HepG2 (cell line): Measurements from ENCODE around the gene ASTN1. TPM values are rescaled to one million over a fixed set of nuclear protein-coding genes. Genes with fewer than 3 reads are reported as not detected.

Experiments used
- ATAC-seq: fragments of 200-7000 bp; cut with Tn5 transposase; 3 replicates; pipeline ENCODE4 v1.9.1; 2020; ENCODE audit warnings: mild to moderate bottlenecking, moderate library complexity
- BruUV-seq: library from RNA; stranded (reverse); fragments of 400-500 nt; replicated peaks from 2 replicates; lab custom pipeline; 2021; lab: Mats Ljungman, UMichigan
- CTCF ChIA-PET: fragments of 300-600 bp; formaldehyde crosslinking; extraction: SDS; loops from one replicate; lab custom pipeline; 2021; ENCODE audit warnings: low total read pairs, inconsistent platforms, low intra/inter-chr PET ratio; lab: Yijun Ruan, JAX
- POLR2A ChIA-PET: fragments of 350-600 bp; sonication (Branson Sonifier 250); formaldehyde crosslinking; loops from one replicate; lab custom pipeline; 2020; ENCODE audit warnings: antibody characterized with exemption, inconsistent platforms; lab: Yijun Ruan, JAX
- DNase-seq: peaks from one replicate; pipeline ENCODE4 v3.0.0-alpha.2; 2015; ENCODE audit warnings: low spot score
- FAIRE-seq: peaks from 3 replicates; lab custom pipeline; 2011; peaks lifted over from hg19 to GRCh38; lab: Jason Lieb, UNC
- H2AFZ ChIP-seq: one replicate; pipeline ENCODE4 v1.6.1; 2011; ENCODE audit warnings: low read length, inconsistent platforms
- H3K27ac ChIP-seq: fragments of 300-600 bp; 3 replicates; pipeline ENCODE4 v1.8.0; 2011; ENCODE audit warnings: mixed run types, mild to moderate bottlenecking, mixed read lengths, low read length, inconsistent platforms; ENCODE audit not compliant: insufficient read depth; ENCODE audit errors: extremely low read length
- H3K27me3 ChIP-seq, 2 experiments: fragments of 200-600 bp in 1 of 2; 2 replicates in 1 of 2; 3 replicates in 1 of 2; pipeline versions ENCODE4 v1.6.0 to v1.8.0; 2011; ENCODE audit warnings: low read length in 2 of 2, mild to moderate bottlenecking in 2 of 2, moderate library complexity in 2 of 2, inconsistent platforms in 1 of 2; ENCODE audit not compliant: insufficient read depth in 2 of 2, control insufficient read depth in 1 of 2
- H3K36me3 ChIP-seq, 2 experiments: fragments of 200-600 bp in 1 of 2; replicated peaks in 1 of 2; 2 replicates in 1 of 2; 3 replicates in 1 of 2; pipeline versions ENCODE4 v1.5.1 to v1.8.0; 2011; ENCODE audit warnings: low read length in 2 of 2, inconsistent platforms in 1 of 2; ENCODE audit not compliant: insufficient read depth in 2 of 2, control insufficient read depth in 1 of 2
- H3K4me1 ChIP-seq: 2 replicates; pipeline ENCODE4 v1.5.1; 2012; ENCODE audit warnings: low read length, inconsistent platforms; ENCODE audit not compliant: insufficient read depth
- H3K4me2 ChIP-seq: 2 replicates; pipeline ENCODE4 v1.6.0; 2011; ENCODE audit warnings: low read depth, low read length, inconsistent platforms
- H3K4me3 ChIP-seq, 3 experiments: fragments of 200-600 bp in 1 of 3; sonication (generic), shearing (Covaris generic) in 1 of 3; replicated peaks in 1 of 3; 2 replicates each; pipeline ENCODE4 v1.5.1; 2011 to 2016; ENCODE audit warnings: low read length in 3 of 3, inconsistent platforms in 2 of 3, low read depth in 2 of 3, mild to moderate bottlenecking in 2 of 3, control low read depth in 1 of 3, mixed read lengths in 1 of 3; ENCODE audit not compliant: insufficient read depth in 1 of 3
- H3K79me2 ChIP-seq: one replicate; pipeline ENCODE4 v1.6.1; 2011; ENCODE audit warnings: low read length, inconsistent platforms; ENCODE audit not compliant: insufficient read depth
- H3K9ac ChIP-seq: 2 replicates; pipeline ENCODE4 v1.6.0; 2011; ENCODE audit warnings: mild to moderate bottlenecking, low read depth, low read length, inconsistent platforms; ENCODE audit not compliant: insufficient read depth
- H3K9me3 ChIP-seq: 2 replicates; pipeline ENCODE4 v1.5.1; 2012; ENCODE audit warnings: mild to moderate bottlenecking, low read length
- H4K20me1 ChIP-seq: 2 replicates; pipeline ENCODE4 v1.6.0; 2011; ENCODE audit warnings: inconsistent platforms, mild to moderate bottlenecking, low read length, moderate library complexity; ENCODE audit not compliant: insufficient read depth
- ATRX ChIP-seq: sonication (generic); formaldehyde crosslinking; IDR thresholded peaks from 2 replicates; pipeline ENCODE4 v1.4.0; 2020; ENCODE audit warnings: missing genetic modification reagents, borderline replicate concordance
- HDAC6 ChIP-seq: fragments of 200-600 bp; sonication (generic); IDR thresholded peaks from 2 replicates; pipeline ENCODE4 v1.7.0; 2017; ENCODE audit warnings: mild to moderate bottlenecking, antibody characterized with exemption, low read length, low read depth
- PCBP1 ChIP-seq: fragments of 200-400 bp; formaldehyde crosslinking; IDR thresholded peaks from 2 replicates; pipeline ENCODE4 v1.6.1; 2017; ENCODE audit warnings: mild to moderate bottlenecking, low read depth, low read length, borderline replicate concordance
- SUZ12 ChIP-seq: fragments of 150-350 bp; IDR thresholded peaks from 2 replicates; pipeline ENCODE4 v1.6.1; 2014; ENCODE audit warnings: low read depth, low read length
- ZBTB14 ChIP-seq: sonication (generic); formaldehyde crosslinking; IDR thresholded peaks from 2 replicates; pipeline ENCODE4 v1.4.0; 2020; ENCODE audit warnings: missing genetic modification reagents
- ZNF496 ChIP-seq: sonication (generic); formaldehyde crosslinking; IDR thresholded peaks from 2 replicates; pipeline ENCODE4 v1.8.1; 2023; ENCODE audit warnings: mild to moderate bottlenecking, moderate library complexity, missing genetic modification reagents; ENCODE audit not compliant: insufficient replicate concordance
- ZNF510 ChIP-seq: sonication (generic); formaldehyde crosslinking; IDR thresholded peaks from 2 replicates; pipeline ENCODE4 v1.4.0; 2020; ENCODE audit warnings: low read depth, mild to moderate bottlenecking, missing genetic modification reagents
- ZNF543 ChIP-seq: sonication (generic); formaldehyde crosslinking; IDR thresholded peaks from 2 replicates; pipeline ENCODE4 v1.4.0; 2020; ENCODE audit warnings: mild to moderate bottlenecking, missing genetic modification reagents
- WGBS: methylation state at CpG from one replicate; pipeline ENCODE4 v1.1.6; 2017; ENCODE audit warnings: low lambda C conversion rate; 5-methylcytosine and 5-hydroxymethylcytosine counted together
- in situ Hi-C: cut with HindIII; loops from 2 replicates; pipeline ENCODE4 v1.10.0; 2017; ENCODE audit warnings: low pct_unique_long_range_greater_than_20kb; ENCODE audit not compliant: extremely low pct_ligation_motif_present
- intact Hi-C: fragments of 100-400 bp; cut with micrococcal nuclease; formaldehyde crosslinking; loops from one replicate; pipeline ENCODE4 v1.10.0; 2022; ENCODE audit not compliant: unreplicated experiment
- polyA plus RNA-seq, 8 experiments: library from polyadenylated mRNA; depleted of rRNA in 3 of 8; stranded (reverse) in 7 of 8; unstranded in 1 of 8; fragments of >200 nt; fragmentation: Illumina TruSeq in 4 of 8; extraction: Trizol in 4 of 8; gene quantifications; 2 replicates each; pipeline versions ENCODE4 v1.2.1 to v1.2.3, GENCODE V29; 2011 to 2016; ENCODE audit warnings: low read depth in 4 of 8, missing spikeins in 1 of 8, mixed read lengths in 1 of 8; ENCODE audit not compliant: insufficient read depth in 1 of 8
- total RNA-seq, 5 experiments: library from RNA; depleted of rRNA; stranded (reverse); fragments of >200 nt; fragmentation: Illumina TruSeq; extraction: Trizol; gene quantifications; 2 replicates each; pipeline ENCODE4 v1.2.3, GENCODE V29; 2016; ENCODE audit warnings: low read depth in 1 of 5
- TF ChIP-seq, protein P1 (sequence below): sonication (generic); formaldehyde crosslinking; IDR thresholded peaks from 2 replicates; pipeline ENCODE4 v1.4.0; 2020; ENCODE audit warnings: mild to moderate bottlenecking, missing genetic modification reagents, borderline replicate concordance
- TF ChIP-seq, protein P2 (sequence below): sonication (generic); formaldehyde crosslinking; IDR thresholded peaks from 2 replicates; pipeline ENCODE4 v1.8.0; 2022; ENCODE audit warnings: low read depth, missing genetic modification reagents
- TF ChIP-seq, protein P3 (sequence below): sonication (generic); formaldehyde crosslinking; IDR thresholded peaks from 2 replicates; pipeline ENCODE4 v1.4.0; 2020; ENCODE audit warnings: missing genetic modification reagents
- TF ChIP-seq, protein P4 (sequence below): IDR thresholded peaks from 2 replicates; pipeline ENCODE4 v1.6.1; 2016; ENCODE audit warnings: low read depth, missing genetic modification reagents, missing compliant biosample characterization

Gene ASTN1
- total and polyA plus RNA-seq, 2 of the 13 experiments (the other 11 are each of a cell fraction or from before 2014, with no cell fraction given) = not detected

DNA sequence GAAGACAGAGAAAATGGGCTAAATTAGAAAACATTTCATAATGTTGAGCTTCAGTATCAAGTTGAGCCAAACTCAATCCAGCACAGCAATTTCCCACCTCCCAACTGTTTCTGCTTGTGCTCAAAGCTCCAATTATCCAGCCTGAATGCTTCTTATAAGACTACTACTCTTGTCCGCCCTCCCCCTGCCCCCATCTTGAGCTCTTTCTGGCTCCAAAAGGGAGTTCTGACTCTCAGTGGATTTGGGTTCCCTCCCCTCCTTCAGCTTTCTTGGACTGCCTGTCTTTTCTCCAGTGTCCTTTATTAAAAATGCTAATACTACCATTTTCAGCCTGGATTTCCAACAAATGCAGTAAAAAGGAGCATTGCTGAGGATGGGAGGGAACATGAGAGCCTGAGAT is 174.8 kb downstream of the ASTN1 start:
- Histone ChIP-seq H4K20me1 (no peaks in the 10 kb centered on the region), H3K27ac (no peak overlapping the region), H3K4me1 (no peaks in the 10 kb centered on the region), H3K79me2 (no peaks in the 10 kb centered on the region), H3K9ac (no peak overlapping the region), H3K27me3 (no peaks in the 10 kb centered on the region), H3K4me2 (no peak overlapping the region)
- in situ Hi-C loops = no loop called here
- 0% methylated on average over 1 of the region's 1 CpG for WGBS
- POLR2A ChIA-PET = no interaction called here
- FAIRE-seq = no peak
- no TSS peak for BruUV-seq
- TF ChIP-seq ZNF510 (CRISPR knock-in tag) (no peak), HDAC6 (no peak), ZNF496 (CRISPR knock-in tag) (no peak), ZBTB14 (no peak), ZNF543 (CRISPR knock-in tag) (no peak), ATRX (CRISPR knock-in tag) (no peak), SUZ12 (no peak), PCBP1 (no peak)
- TF ChIP-seq, protein P1, sequence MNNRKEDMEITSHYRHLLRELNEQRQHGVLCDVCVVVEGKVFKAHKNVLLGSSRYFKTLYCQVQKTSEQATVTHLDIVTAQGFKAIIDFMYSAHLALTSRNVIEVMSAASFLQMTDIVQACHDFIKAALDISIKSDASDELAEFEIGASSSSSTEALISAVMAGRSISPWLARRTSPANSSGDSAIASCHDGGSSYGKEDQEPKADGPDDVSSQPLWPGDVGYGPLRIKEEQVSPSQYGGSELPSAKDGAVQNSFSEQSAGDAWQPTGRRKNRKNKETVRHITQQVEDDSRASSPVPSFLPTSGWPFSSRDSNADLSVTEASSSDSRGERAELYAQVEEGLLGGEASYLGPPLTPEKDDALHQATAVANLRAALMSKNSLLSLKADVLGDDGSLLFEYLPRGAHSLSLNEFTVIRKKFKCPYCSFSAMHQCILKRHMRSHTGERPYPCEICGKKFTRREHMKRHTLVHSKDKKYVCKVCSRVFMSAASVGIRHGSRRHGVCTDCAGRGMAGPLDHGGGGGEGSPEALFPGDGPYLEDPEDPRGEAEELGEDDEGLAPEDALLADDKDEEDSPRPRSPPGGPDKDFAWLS (CRISPR knock-in tag) = no peak
- TF ChIP-seq, protein P2, sequence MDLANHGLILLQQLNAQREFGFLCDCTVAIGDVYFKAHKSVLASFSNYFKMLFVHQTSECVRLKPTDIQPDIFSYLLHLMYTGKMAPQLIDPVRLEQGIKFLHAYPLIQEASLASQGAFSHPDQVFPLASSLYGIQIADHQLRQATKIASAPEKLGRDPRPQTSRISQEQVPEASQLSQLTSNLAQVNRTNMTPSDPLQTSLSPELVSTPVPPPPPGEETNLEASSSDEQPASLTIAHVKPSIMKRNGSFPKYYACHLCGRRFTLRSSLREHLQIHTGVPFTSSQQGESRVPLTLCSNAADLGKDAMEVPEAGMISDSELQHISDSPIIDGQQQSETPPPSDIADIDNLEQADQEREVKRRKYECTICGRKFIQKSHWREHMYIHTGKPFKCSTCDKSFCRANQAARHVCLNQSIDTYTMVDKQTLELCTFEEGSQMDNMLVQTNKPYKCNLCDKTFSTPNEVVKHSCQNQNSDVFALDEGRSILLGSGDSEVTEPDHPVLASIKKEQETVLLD = no peak
- TF ChIP-seq, protein P3, sequence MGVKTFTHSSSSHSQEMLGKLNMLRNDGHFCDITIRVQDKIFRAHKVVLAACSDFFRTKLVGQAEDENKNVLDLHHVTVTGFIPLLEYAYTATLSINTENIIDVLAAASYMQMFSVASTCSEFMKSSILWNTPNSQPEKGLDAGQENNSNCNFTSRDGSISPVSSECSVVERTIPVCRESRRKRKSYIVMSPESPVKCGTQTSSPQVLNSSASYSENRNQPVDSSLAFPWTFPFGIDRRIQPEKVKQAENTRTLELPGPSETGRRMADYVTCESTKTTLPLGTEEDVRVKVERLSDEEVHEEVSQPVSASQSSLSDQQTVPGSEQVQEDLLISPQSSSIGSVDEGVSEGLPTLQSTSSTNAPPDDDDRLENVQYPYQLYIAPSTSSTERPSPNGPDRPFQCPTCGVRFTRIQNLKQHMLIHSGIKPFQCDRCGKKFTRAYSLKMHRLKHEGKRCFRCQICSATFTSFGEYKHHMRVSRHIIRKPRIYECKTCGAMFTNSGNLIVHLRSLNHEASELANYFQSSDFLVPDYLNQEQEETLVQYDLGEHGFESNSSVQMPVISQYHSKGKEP (CRISPR knock-in tag) = no peak
- TF ChIP-seq, protein P4, sequence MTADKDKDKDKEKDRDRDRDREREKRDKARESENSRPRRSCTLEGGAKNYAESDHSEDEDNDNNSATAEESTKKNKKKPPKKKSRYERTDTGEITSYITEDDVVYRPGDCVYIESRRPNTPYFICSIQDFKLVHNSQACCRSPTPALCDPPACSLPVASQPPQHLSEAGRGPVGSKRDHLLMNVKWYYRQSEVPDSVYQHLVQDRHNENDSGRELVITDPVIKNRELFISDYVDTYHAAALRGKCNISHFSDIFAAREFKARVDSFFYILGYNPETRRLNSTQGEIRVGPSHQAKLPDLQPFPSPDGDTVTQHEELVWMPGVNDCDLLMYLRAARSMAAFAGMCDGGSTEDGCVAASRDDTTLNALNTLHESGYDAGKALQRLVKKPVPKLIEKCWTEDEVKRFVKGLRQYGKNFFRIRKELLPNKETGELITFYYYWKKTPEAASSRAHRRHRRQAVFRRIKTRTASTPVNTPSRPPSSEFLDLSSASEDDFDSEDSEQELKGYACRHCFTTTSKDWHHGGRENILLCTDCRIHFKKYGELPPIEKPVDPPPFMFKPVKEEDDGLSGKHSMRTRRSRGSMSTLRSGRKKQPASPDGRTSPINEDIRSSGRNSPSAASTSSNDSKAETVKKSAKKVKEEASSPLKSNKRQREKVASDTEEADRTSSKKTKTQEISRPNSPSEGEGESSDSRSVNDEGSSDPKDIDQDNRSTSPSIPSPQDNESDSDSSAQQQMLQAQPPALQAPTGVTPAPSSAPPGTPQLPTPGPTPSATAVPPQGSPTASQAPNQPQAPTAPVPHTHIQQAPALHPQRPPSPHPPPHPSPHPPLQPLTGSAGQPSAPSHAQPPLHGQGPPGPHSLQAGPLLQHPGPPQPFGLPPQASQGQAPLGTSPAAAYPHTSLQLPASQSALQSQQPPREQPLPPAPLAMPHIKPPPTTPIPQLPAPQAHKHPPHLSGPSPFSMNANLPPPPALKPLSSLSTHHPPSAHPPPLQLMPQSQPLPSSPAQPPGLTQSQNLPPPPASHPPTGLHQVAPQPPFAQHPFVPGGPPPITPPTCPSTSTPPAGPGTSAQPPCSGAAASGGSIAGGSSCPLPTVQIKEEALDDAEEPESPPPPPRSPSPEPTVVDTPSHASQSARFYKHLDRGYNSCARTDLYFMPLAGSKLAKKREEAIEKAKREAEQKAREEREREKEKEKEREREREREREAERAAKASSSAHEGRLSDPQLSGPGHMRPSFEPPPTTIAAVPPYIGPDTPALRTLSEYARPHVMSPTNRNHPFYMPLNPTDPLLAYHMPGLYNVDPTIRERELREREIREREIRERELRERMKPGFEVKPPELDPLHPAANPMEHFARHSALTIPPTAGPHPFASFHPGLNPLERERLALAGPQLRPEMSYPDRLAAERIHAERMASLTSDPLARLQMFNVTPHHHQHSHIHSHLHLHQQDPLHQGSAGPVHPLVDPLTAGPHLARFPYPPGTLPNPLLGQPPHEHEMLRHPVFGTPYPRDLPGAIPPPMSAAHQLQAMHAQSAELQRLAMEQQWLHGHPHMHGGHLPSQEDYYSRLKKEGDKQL (CRISPR knock-in tag) = no peak
- TF ChIP-seq, all 625 proteins: peak for 0
- CTCF ChIA-PET = no interaction called here
- intact Hi-C loops = no loop called here
- Histone ChIP-seq H3K36me3 (no peaks in the 10 kb centered on the region), H2AFZ (no peak overlapping the region), H3K4me3 (no peak overlapping the region), H3K9me3 (no peaks in the 10 kb centered on the region)
- ATAC-seq (no peak), DNase-seq (no peak)
